OCI-LY3 (cell line): ENCODE results near the gene GMEB2.

Experiments
- H2AFZ ChIP-seq: fragments of 200-600, 300-600 bp; shearing (Covaris generic); 2 replicates; pipeline ENCODE4 v1.6.0; 2014; ENCODE audit warnings: antibody characterized with exemption, low read depth, low read length
- H3K27ac ChIP-seq: fragments of 200-600, 300-600 bp; sonication (generic); 2 replicates; pipeline ENCODE4 v1.5.1; 2014; ENCODE audit warnings: mild to moderate bottlenecking, low read length, moderate library complexity, mixed read lengths
- H3K27me3 ChIP-seq: fragments of 200-600, 300-600 bp; sonication (generic); 2 replicates; pipeline ENCODE4 v1.6.1; 2014; ENCODE audit warnings: low read depth, low read length, mixed read lengths
- H3K36me3 ChIP-seq: fragments of 200-600, 300-600 bp; sonication (generic); replicated peaks from 2 replicates; pipeline ENCODE3; 2014; ENCODE audit warnings: low read depth, low read length, mixed read lengths
- H3K4me1 ChIP-seq: fragments of 300-600, 200-600 bp; sonication (generic); 2 replicates; pipeline ENCODE4 v1.6.1; 2014; ENCODE audit warnings: low read length, mixed read lengths
- H3K4me2 ChIP-seq: fragments of 200-600, 300-600 bp; sonication (generic); 2 replicates; pipeline ENCODE4 v1.6.1; 2014; ENCODE audit warnings: low read length, mixed read lengths
- H3K4me3 ChIP-seq: fragments of 300-600, 200-600 bp; sonication (generic); 2 replicates; pipeline ENCODE4 v1.5.1; 2014; ENCODE audit warnings: antibody characterized with exemption, mild to moderate bottlenecking, low read length, moderate library complexity
- H3K79me2 ChIP-seq: fragments of 300-600, 200-600 bp; shearing (Covaris generic); 2 replicates; pipeline ENCODE4 v1.6.1; 2014; ENCODE audit warnings: mild to moderate bottlenecking, low read length, mixed read lengths
- H3K9ac ChIP-seq: fragments of 300-600, 200-600 bp; shearing (Covaris generic); 2 replicates; pipeline ENCODE4 v1.6.0; 2014; ENCODE audit warnings: mild to moderate bottlenecking, low read length, moderate library complexity
- H3K9me3 ChIP-seq: fragments of 200-600, 300-600 bp; shearing (Covaris generic); 2 replicates; pipeline ENCODE4 v1.6.1; 2014; ENCODE audit warnings: low read length, mixed read lengths; ENCODE audit not compliant: insufficient read depth
- H4K20me1 ChIP-seq: fragments of 200-600, 300-600 bp; sonication (generic); 2 replicates; pipeline ENCODE4 v1.6.1; 2016; ENCODE audit warnings: low read length, mixed read lengths; ENCODE audit not compliant: insufficient read depth
- CTCF ChIP-seq: fragments of 200-600, 300-600 bp; sonication (generic); IDR thresholded peaks from 2 replicates; pipeline ENCODE4 v1.5.1; 2014; ENCODE audit warnings: antibody characterized with exemption, low read length, low read depth
- EZH2phosphoT487 ChIP-seq: fragments of 200-600 bp; shearing (Covaris generic); IDR thresholded peaks from 2 replicates; pipeline ENCODE4 v1.6.1; 2018; ENCODE audit warnings: antibody characterized with exemption, mixed run types, low read depth

GMEB2 gene

GRCh38 chr20:63576311-63576710 is 50.6 kb downstream of the GMEB2 start:
- peaks cover 56% of the 10 kb centered on the region for H3K27me3 ChIP-seq
- no peaks in the 10 kb centered on the region for H3K9me3 ChIP-seq
- peaks cover 8% of the 10 kb centered on the region for H4K20me1 ChIP-seq
- TF ChIP-seq EZH2phosphoT487 (no peak), CTCF (no peak)
- no peak overlapping the region for H3K9ac ChIP-seq
- no peak overlapping the region for H3K4me3 ChIP-seq
- no peak overlapping the region for H3K4me2 ChIP-seq
- H2AFZ ChIP-seq: no peak overlapping the region
- H3K36me3 ChIP-seq: no peaks in the 10 kb centered on the region
- peaks cover 9% of the 10 kb centered on the region; the same call in 1 of the 2 replicates for H3K4me1 ChIP-seq
- no peak overlapping the region for H3K27ac ChIP-seq
- no peaks in the 10 kb centered on the region for H3K79me2 ChIP-seq

GRCh38 chr20:63574829-63575743 is 51.8 kb downstream of the GMEB2 start:
- no peak for TF ChIP-seq EZH2phosphoT487
- TF ChIP-seq CTCF: no peak
- H3K4me1 ChIP-seq: peaks cover 9% of the 10 kb centered on the region; the same call in 1 of the 2 replicates
- H3K9me3 ChIP-seq: no peaks in the 10 kb centered on the region
- H2AFZ ChIP-seq: no peak overlapping the region
- H3K36me3 ChIP-seq: no peaks in the 10 kb centered on the region
- H3K4me2 ChIP-seq: peak overlapping the region; percentile 78
- H3K27me3 ChIP-seq: peaks cover 63% of the 10 kb centered on the region
- no peaks in the 10 kb centered on the region for H3K79me2 ChIP-seq
- peak overlapping the region; percentile 84 for H3K4me3 ChIP-seq
- peaks cover 11% of the 10 kb centered on the region for H4K20me1 ChIP-seq
- no peak overlapping the region for H3K27ac ChIP-seq
- H3K9ac ChIP-seq: no peak overlapping the region

- Histone ChIP-seq H3K79me2 (no peaks in the 10 kb centered on the region), H2AFZ (peak within 1 kb of the TSS; percentile 37; the same call in 1 of the 2 replicates), H3K9ac (peak within 1 kb of the TSS; percentile 70), H4K20me1 (peaks cover 17% of the 10 kb centered on the region), H3K9me3 (no peaks in the 10 kb centered on the region), H3K36me3 (no peaks in the 10 kb centered on the region), H3K27me3 (peaks cover 63% of the 10 kb centered on the region), H3K4me2 (peak within 1 kb of the TSS; percentile 98), H3K27ac (no peak within 1 kb of the TSS), H3K4me1 (peaks cover 13% of the 10 kb centered on the region; the same call in 1 of the 2 replicates), H3K4me3 (peak within 1 kb of the TSS; percentile 84)
- no peak for TF ChIP-seq CTCF
- no peak for TF ChIP-seq EZH2phosphoT487
Observed at GRCh38 chr20:63574156-63574828, 52.6 kb downstream of the GMEB2 start, which contains the start of gene HELZ2. Gene HELZ2 (minus strand): TSS chr20:63574239. CDS start chr20:63572385, 1,854 bp downstream.

GRCh38 chr20:63573647-63574131 is 53.2 kb downstream of the GMEB2 start:
- Histone ChIP-seq H3K27me3 (peaks cover 66% of the 10 kb centered on the region), H3K4me3 (peak overlapping the region; percentile 84), H3K4me1 (peaks cover 19% of the 10 kb centered on the region), H3K79me2 (no peaks in the 10 kb centered on the region), H4K20me1 (peaks cover 23% of the 10 kb centered on the region), H3K36me3 (no peaks in the 10 kb centered on the region), H3K4me2 (peak overlapping the region; percentile 98), H3K27ac (no peak overlapping the region), H3K9ac (peak overlapping the region; percentile 70), H2AFZ (no peak overlapping the region), H3K9me3 (no peaks in the 10 kb centered on the region)
- TF ChIP-seq EZH2phosphoT487 (no peak), CTCF (no peak)
